Astrocyte (in vitro differentiated cells and primary cell): Measurements from ENCODE around the gene CFAP210. TPM values are rescaled to one million over a fixed set of nuclear protein-coding genes. Genes with fewer than 3 reads are reported as not detected.

Experiments
- DNase-seq: peaks from one replicate; pipeline ENCODE4 v3.0.0-alpha.2; 2010; ENCODE audit warnings: low read depth
- FAIRE-seq: peaks from 2 replicates; lab custom pipeline; 2011; peaks lifted over from hg19 to GRCh38; lab: Jason Lieb, UNC
- H2AFZ ChIP-seq: 2 replicates; pipeline ENCODE4 v1.6.0; 2012; ENCODE audit warnings: low read depth, low read length, inconsistent platforms
- H3K27ac ChIP-seq: 2 replicates; pipeline ENCODE4 v1.5.1; 2011; ENCODE audit warnings: low read depth, low read length, inconsistent platforms
- H3K27me3 ChIP-seq: 2 replicates; pipeline ENCODE4 v1.6.0; 2011; ENCODE audit warnings: low read length, inconsistent platforms; ENCODE audit not compliant: insufficient read depth
- H3K36me3 ChIP-seq: 2 replicates; pipeline ENCODE4 v1.5.1; 2011; ENCODE audit warnings: low read length, inconsistent platforms; ENCODE audit not compliant: insufficient read depth
- H3K4me1 ChIP-seq: 2 replicates; pipeline ENCODE4 v1.5.1; 2011; ENCODE audit warnings: low read length, inconsistent platforms; ENCODE audit not compliant: insufficient read depth
- H3K4me2 ChIP-seq: 2 replicates; pipeline ENCODE4 v1.6.0; 2012; ENCODE audit warnings: low read length, inconsistent platforms
- H3K4me3 ChIP-seq: 2 replicates; pipeline ENCODE4 v1.5.1; 2011; ENCODE audit warnings: low read depth, mild to moderate bottlenecking, low read length, inconsistent platforms; ENCODE audit not compliant: insufficient read depth
- H3K79me2 ChIP-seq: 2 replicates; pipeline ENCODE4 v1.6.0; 2012; ENCODE audit warnings: mild to moderate bottlenecking, low read length, inconsistent platforms; ENCODE audit not compliant: insufficient read depth
- H3K9ac ChIP-seq: 2 replicates; pipeline ENCODE4 v1.6.0; 2012; ENCODE audit warnings: mild to moderate bottlenecking, low read length, inconsistent platforms
- H3K9me3 ChIP-seq: 2 replicates; pipeline ENCODE4 v1.5.1; 2012; ENCODE audit warnings: low read depth, mild to moderate bottlenecking, low read length, inconsistent platforms; ENCODE audit not compliant: insufficient read depth
- H4K20me1 ChIP-seq: 2 replicates; pipeline ENCODE4 v1.6.0; 2012; ENCODE audit warnings: low read length, inconsistent platforms; ENCODE audit not compliant: insufficient read depth
- H3K27ac Mint-ChIP-seq: one replicate; pipeline ENCODE4 v1.8.0; 2021; ENCODE audit warnings: mild to moderate bottlenecking, mixed read lengths; ENCODE audit not compliant: unreplicated experiment
- H3K27me3 Mint-ChIP-seq: one replicate; pipeline ENCODE4 v1.8.0; 2021; ENCODE audit warnings: low read depth, mixed read lengths; ENCODE audit not compliant: unreplicated experiment
- H3K36me3 Mint-ChIP-seq: one replicate; pipeline ENCODE4 v1.8.0; 2021; ENCODE audit warnings: low read depth, mixed read lengths; ENCODE audit not compliant: unreplicated experiment
- H3K4me1 Mint-ChIP-seq: one replicate; pipeline ENCODE4 v1.8.0; 2021; ENCODE audit warnings: low read depth, mixed read lengths; ENCODE audit not compliant: unreplicated experiment
- H3K4me3 Mint-ChIP-seq: one replicate; pipeline ENCODE4 v1.8.0; 2021; ENCODE audit warnings: mild to moderate bottlenecking, moderate library complexity, mixed read lengths; ENCODE audit not compliant: unreplicated experiment
- H3K9me3 Mint-ChIP-seq: one replicate; pipeline ENCODE4 v1.8.0; 2021; ENCODE audit warnings: mild to moderate bottlenecking, mixed read lengths; ENCODE audit not compliant: unreplicated experiment
- EZH2 ChIP-seq: IDR thresholded peaks from 2 replicates; pipeline ENCODE4 v1.6.1; 2012; ENCODE audit warnings: mild to moderate bottlenecking, low read length, inconsistent platforms; ENCODE audit not compliant: insufficient read depth
- total RNA-seq: library from RNA; stranded (reverse); gene quantifications from 2 replicates; pipeline ENCODE4 v1.2.1, GENCODE V29; 2021
- TF ChIP-seq, protein P1 (sequence below): IDR thresholded peaks from 2 replicates; pipeline ENCODE4 v1.5.1; 2011; ENCODE audit warnings: low read depth, mild to moderate bottlenecking, inconsistent platforms, low read length, moderate library complexity; ENCODE audit not compliant: insufficient read depth

The CFAP210 gene
- total RNA-seq, 1 donor from 2014 or later = 0.20 TPM

- peak; percentile 56 for DNase-seq
- Histone ChIP-seq H3K9ac (no peak overlapping the region), H3K4me3 (no peak overlapping the region), H3K4me1 (no peaks in the 10 kb centered on the region), H4K20me1 (no peaks in the 10 kb centered on the region), H3K79me2 (no peaks in the 10 kb centered on the region), H3K9me3 (no peaks in the 10 kb centered on the region), H3K4me2 (no peak overlapping the region), H3K36me3 (no peaks in the 10 kb centered on the region), H3K27me3 (no peaks in the 10 kb centered on the region), H2AFZ (no peak overlapping the region), H3K27ac (no peak overlapping the region)
- Mint-ChIP-seq H3K4me1 (no peaks in the 10 kb centered on the region), H3K36me3 (no peaks in the 10 kb centered on the region), H3K27me3 (no peaks in the 10 kb centered on the region), H3K9me3 (no peaks in the 10 kb centered on the region), H3K27ac (no peak overlapping the region), H3K4me3 (no peak overlapping the region)
- no peak for FAIRE-seq
- TF ChIP-seq, protein P1, sequence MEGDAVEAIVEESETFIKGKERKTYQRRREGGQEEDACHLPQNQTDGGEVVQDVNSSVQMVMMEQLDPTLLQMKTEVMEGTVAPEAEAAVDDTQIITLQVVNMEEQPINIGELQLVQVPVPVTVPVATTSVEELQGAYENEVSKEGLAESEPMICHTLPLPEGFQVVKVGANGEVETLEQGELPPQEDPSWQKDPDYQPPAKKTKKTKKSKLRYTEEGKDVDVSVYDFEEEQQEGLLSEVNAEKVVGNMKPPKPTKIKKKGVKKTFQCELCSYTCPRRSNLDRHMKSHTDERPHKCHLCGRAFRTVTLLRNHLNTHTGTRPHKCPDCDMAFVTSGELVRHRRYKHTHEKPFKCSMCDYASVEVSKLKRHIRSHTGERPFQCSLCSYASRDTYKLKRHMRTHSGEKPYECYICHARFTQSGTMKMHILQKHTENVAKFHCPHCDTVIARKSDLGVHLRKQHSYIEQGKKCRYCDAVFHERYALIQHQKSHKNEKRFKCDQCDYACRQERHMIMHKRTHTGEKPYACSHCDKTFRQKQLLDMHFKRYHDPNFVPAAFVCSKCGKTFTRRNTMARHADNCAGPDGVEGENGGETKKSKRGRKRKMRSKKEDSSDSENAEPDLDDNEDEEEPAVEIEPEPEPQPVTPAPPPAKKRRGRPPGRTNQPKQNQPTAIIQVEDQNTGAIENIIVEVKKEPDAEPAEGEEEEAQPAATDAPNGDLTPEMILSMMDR = no peak
- no peak for TF ChIP-seq EZH2
These were observed 24.0 kb downstream of the CFAP210 start for GRCh38 chr2:169670215-169670651.

- Mint-ChIP-seq H3K4me3 (no peak overlapping the region), H3K9me3 (no peaks in the 10 kb centered on the region), H3K27me3 (no peaks in the 10 kb centered on the region), H3K4me1 (peaks cover 7% of the 10 kb centered on the region), H3K36me3 (no peaks in the 10 kb centered on the region), H3K27ac (no peak overlapping the region)
- TF ChIP-seq EZH2 = no peak
- TF ChIP-seq, protein P1 = no peak
- Histone ChIP-seq H3K4me1 (no peaks in the 10 kb centered on the region), H3K4me3 (no peak overlapping the region), H4K20me1 (no peaks in the 10 kb centered on the region), H3K36me3 (no peaks in the 10 kb centered on the region), H3K79me2 (no peaks in the 10 kb centered on the region), H3K27me3 (no peaks in the 10 kb centered on the region), H3K27ac (no peak overlapping the region), H3K4me2 (no peak overlapping the region), H2AFZ (no peak overlapping the region), H3K9me3 (no peaks in the 10 kb centered on the region), H3K9ac (no peak overlapping the region)
- no peak for FAIRE-seq
- DNase-seq = no peak
These were observed 26.6 kb downstream of the CFAP210 start for GRCh38 chr2:169667583-169667982.
